Measurements from ENCODE around the gene PPP2R1B. TPM values are rescaled to one million over a fixed set of nuclear protein-coding genes. Genes with fewer than 3 reads are reported as not detected.

The PPP2R1B gene
- total RNA-seq, 1 experiment from 2014 or later = 105 TPM

GRCh38 chr11:111698852-111699559, 67.2 kb downstream of the PPP2R1B start:
- no peak overlapping the region for H3K14ac ChIP-seq (ENCODE audit: insufficient read depth, low read length)
- no peaks in the 10 kb centered on the region for H3K27me3 ChIP-seq (ENCODE audit: insufficient read depth, low read length)
- H3K23me2 ChIP-seq (ENCODE audit: insufficient read length, low read depth, low read length, poor library complexity, severe bottlenecking) = no peaks in the 10 kb centered on the region
- Mint-ChIP-seq H3K36me3 (ENCODE audit: insufficient read depth in 1 of 3, low read depth in 3 of 3) (no peaks in the 10 kb centered on the region), H3K9me3 (no peaks in the 10 kb centered on the region), H3K4me1 (peaks cover 14 to 18% of the 10 kb centered on the region in 2 experiments), H3K4me3 (no peak overlapping the region), H3K27ac (peak overlapping the region in 2 of 3 experiments; percentile 38 to 57; a peak in 1 of 7 replicates), H3K27me3 (ENCODE audit: low read depth) (no peaks in the 10 kb centered on the region)
- H4K91ac ChIP-seq (ENCODE audit: insufficient read length, low read depth, low read length) = no peak overlapping the region
- H3K79me2 ChIP-seq (ENCODE audit: insufficient read depth, low read length) = no peaks in the 10 kb centered on the region
- H3K27ac ChIP-seq (ENCODE audit: insufficient read length, low read depth, low read length) = no peak overlapping the region
- no peak overlapping the region for H3K4me2 ChIP-seq (ENCODE audit: insufficient read depth, insufficient read length, low read length)
- no peaks in the 10 kb centered on the region for H4K20me1 ChIP-seq (ENCODE audit: control insufficient read depth, insufficient read depth, insufficient read length)
- H2AK5ac ChIP-seq (ENCODE audit: insufficient read length, low read length) = no peak overlapping the region
- no peak for DNase-seq
- H3K9me3 ChIP-seq (ENCODE audit: control insufficient read depth, low read depth, low read length) = no peaks in the 10 kb centered on the region
- H2BK15ac ChIP-seq (ENCODE audit: low read depth, low read length) = no peak overlapping the region
- no peak overlapping the region for H2AFZ ChIP-seq (ENCODE audit: low read length)
- H3K56ac ChIP-seq (ENCODE audit: insufficient read length, low read depth, low read length) = no peak overlapping the region
- no peak overlapping the region for H4K8ac ChIP-seq (replicated peaks; ENCODE audit: insufficient read length, low read depth, low read length)
- TF ChIP-seq CTCF (conservative IDR thresholded peaks at IDR 0.05) = no peak
- H2BK5ac ChIP-seq (ENCODE audit: insufficient read length, low read length) = no peak overlapping the region
- H3K4ac ChIP-seq (ENCODE audit: low read depth, low read length) = no peak overlapping the region
- peaks cover 4% of the 10 kb centered on the region; the same call in 1 of the 2 replicates for H3K4me1 ChIP-seq (ENCODE audit: insufficient read depth, low read length)
- H3K9ac ChIP-seq (ENCODE audit: extremely low read depth, insufficient read length, low read length) = no peak overlapping the region
- no peak overlapping the region for H4K5ac ChIP-seq (ENCODE audit: insufficient read length, low read depth, low read length)
- no peak overlapping the region for H2BK120ac ChIP-seq (ENCODE audit: low read depth, low read length, poor library complexity, severe bottlenecking)
- H3K79me1 ChIP-seq (ENCODE audit: insufficient read depth, low read depth, low read length, poor library complexity, severe bottlenecking) = no peaks in the 10 kb centered on the region
- H3K18ac ChIP-seq (ENCODE audit: insufficient read length, low read depth, low read length) = no peak overlapping the region
- no peak overlapping the region for H3K23ac ChIP-seq (ENCODE audit: insufficient read length, low read depth, low read length)
- no peak overlapping the region for H3T11ph ChIP-seq (ENCODE audit: low read length)
- WGBS (ENCODE audit: extremely low coverage, insufficient read length, low lambda C conversion rate) = no CpG with 5 or more reads among the region's 3 CpGs
- H2BK20ac ChIP-seq (ENCODE audit: low read depth, low read length, poor library complexity, severe bottlenecking) = no peak overlapping the region
- no peak overlapping the region for H2BK12ac ChIP-seq (ENCODE audit: insufficient read length, low read depth, low read length)
